ELR (cell line): ENCODE measurements around the gene AKAP7.
A peak's percentile ranks its signal among the peaks of the same experiment; 100 is the strongest.
"Not testable (repeated sequence)": the region's sequence is repeated elsewhere in the genome, so short reads cannot be mapped to it uniquely, and the experiment has no call there.

Experiments
- DNase-seq: peaks from one replicate; pipeline ENCODE4 v3.0.0-alpha.2; 2015; ENCODE audit warnings: low read depth

AKAP7 gene

DNA sequence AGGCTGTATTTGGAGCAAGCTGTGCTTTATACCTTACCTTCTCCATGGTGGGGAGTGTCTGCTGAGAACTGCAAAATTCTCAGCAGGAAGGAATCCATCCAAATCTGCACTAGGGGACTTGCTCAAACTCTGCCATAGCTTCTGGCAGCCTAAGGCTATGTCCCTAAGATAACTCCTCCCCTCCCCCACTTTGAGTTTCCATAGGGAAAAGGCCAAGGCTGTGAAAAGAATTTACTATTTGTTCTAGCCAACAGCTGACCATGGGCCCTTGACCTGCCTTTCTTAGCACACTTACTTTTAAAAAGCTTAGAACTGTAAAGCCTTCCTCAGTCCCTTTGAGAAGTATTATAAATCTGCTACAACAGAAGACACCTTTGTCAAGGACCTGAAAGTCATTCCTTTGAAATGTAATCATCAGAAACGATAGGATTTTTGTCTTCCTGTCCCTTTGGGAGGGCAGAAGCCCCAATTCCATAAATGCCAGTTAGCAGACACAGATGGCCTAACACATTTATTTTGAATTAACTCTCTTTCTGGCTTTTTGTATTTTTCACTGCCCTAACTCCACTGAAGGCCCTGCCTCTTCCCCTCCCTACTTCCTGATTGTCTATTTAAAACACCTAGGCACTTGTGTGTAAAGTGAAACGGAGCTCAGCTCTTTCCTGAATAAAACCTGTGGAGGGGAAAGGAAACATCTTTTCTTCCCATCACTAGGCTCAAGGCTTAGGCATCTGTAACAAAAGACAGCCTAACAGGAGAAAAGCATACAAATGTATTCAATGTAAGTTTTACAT lies 157.1 kb downstream of the AKAP7 start:
- no peak for DNase-seq

DNA sequence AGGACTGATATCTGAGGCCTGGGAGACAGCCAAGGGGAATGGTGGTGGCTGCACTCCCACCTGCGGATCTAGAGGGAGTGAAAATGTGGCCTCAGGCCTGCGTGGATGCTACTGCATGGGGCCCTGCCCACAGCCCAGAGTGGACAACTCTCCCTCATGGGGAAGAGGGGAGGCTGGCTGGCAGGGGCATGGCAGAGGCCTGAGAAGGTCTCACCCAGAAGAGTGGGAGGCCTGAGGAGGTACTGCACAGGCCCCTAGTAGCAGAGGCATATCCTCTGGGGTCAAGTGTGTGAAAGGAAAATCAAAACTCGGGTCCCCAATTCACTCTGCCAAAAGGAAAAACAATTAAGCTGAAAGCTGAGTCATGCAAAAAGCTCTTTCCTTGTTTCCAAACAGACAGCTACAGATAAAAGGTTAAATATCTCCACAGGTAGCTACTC lies 158.2 kb downstream of the AKAP7 start:
- no peak for DNase-seq

DNA sequence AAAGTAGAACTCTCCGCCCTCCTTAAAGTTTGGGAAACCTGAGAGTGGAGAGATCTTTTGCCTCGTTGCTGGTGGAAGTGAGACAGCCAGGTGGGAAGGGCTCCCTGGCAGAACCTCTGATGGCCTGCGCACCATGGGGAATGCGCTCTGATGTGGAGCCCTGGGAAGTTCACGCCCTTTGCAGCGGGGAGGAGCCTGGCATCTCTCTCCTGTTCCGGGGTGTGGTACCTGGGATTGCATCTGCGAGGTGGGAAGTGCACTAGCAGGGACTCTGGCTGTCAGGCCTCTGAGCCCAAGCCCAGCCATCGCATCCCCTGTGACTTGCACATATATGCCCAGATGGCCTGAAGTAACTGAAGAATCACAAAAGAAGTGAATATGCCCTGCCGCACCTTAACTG lies 159.8 kb downstream of the AKAP7 start:
- no peak for DNase-seq

DNA sequence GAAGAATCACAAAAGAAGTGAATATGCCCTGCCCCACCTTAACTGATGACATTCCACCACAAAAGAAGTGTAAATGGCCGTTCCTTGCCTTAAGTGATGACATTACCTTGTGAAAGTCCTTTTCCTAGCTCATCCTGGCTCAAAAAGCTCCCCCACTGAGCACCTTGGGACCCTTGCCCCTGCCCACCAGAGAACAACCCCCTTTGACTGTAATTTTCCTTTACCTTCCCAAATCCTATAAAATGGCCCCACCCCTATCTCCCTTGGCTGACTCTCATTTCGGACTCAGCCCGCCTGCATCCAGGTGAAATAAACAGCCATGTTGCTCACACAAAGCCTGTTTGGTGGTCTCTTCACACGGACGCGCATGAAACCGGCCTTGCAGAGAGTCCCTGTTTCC lies 165.6 kb downstream of the AKAP7 start:
- DNase-seq = not testable (repeated sequence)

DNA sequence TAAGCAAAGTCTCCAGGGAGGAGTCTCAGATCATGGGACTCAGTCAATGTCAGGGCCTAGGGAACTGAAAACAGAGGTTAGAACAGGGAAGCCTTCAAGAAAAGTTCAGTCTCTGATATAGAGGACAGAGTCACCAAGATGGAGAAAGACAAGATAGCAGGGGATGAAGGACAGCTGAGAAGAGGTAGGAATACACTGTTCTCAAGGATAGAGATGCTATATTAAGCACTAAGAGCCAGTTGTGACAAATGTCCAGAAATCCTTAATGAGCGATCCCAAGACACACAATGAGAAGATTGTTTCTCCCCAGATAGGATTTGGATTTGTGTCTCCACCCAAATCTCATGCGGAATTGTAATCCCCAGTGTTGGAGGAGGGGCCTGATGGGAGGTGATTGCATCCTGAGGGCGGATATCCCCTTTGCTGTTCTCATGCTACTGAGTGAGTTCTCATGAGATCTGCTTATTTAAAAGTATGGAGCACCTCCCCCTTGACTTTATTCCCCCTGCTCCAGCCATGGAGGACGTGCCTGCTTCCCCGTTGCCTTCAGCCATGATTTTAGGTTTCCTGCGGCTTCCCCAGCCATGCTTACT lies 168.2 kb downstream of the AKAP7 start:
- no peak for DNase-seq

DNA sequence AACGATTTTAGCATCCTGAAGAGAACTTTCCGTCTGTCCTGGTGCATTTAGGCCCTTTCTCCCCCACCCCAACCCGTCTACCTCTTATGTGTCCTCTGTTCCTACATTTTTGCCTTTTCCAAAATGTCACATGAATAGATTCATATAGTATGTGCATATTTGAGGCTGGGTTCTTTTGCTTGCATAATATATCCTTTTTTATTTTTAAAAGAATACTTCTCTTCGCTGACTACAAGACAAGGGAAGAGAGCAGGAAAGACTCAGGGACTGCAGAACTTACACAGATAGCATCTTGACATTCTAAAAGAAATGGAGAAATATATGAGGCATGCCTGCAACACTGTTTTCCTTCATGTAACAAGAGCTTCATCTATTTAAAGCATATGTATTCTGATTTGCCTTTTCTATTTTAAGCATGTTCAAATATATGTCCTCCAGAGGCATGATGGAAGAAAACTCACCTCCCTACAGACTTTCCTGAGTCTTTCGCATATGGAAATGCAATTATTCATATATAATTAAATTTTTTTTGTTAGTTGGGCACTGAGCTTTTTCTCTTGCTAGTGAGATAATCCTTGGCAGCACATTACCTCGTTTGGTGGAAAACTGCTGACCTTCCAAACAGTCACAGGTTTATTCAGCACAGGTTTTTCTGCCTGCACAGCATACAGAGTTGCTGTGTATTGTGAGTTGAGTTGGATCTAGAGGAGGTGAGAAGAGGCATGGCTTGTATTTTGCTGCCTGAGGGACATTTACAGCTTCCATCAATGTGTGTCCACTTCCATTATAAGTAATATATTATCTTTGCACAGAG lies 170.0 kb downstream of the AKAP7 start:
- DNase-seq = no peak

DNA sequence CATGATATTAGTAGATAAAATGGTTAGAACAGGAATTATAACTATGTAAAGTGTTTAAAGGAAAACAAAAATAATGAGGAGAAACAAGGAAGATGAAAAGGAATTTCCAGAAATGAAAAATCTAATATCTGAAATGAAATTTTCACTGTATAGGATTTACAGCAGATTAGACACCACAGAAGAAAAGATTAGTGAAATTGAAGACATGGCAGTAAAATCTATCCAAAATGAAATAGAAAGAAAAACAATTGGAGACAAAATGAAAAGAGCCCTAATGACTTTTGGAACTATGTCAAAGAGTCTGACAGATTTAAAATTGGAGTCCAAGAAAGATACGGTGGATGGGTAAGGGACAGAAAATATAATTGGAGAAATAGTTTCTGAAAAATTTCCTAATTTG lies 174.2 kb downstream of the AKAP7 start:
- DNase-seq = no peak

DNA sequence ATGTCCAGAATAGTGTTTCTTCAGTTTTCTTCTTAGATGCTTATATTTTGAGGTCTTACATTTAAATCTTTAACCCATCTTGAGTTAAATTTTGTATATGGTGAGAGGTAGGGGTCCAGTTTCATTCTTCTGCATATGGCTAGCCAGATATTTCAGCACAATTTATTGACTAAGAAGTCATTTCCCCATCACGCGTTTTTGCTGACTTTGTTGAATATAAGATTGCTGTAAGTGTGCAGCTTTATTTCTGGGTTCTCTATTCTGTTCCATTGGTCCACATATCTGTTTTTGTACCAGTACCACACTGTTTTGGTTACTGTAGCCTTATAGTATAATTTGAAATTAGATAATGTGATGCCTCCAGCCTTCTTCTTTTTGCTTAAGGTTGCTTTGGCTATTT lies 179.6 kb downstream of the AKAP7 start:
- DNase-seq = no peak

DNA sequence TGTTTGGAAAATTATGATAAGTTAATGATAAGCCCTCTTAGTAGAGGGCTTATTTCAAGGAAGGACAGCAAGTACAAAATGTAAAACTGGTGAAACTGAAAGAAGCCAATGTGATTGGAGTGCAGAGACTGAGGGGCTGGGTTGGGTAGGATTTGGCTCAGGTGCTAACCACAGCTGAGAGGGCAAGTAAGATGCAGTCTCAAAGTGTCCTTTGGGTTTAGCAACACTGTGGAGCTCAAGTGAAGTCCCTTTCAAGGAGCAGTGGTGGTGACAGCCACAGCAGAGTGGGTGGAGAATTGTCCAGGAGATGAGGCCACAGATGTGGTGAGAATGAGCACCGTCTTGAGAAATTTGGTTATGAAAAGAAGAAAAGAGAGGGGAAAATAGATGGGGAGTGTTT lies 181.4 kb downstream of the AKAP7 start:
- no peak for DNase-seq

DNA sequence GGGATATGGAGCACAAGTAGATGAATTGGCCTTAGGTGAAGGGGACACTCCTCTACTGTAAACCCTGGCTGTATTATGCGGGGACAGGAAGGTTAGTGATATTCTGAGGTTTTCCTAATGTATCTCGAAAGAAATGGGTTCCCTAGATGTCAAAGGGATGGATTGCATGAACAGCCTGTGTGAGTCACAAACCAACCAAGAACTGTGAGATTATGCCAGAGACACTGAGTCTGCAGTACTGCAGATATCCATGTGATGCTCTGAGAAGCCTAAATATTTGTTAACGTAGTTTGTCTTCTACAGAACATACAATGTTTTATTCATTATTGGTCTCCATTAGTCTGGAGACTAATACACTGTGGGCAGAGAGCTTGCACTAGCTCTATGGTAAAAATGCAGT lies 182.2 kb downstream of the AKAP7 start:
- peak; percentile 2 for DNase-seq

DNA sequence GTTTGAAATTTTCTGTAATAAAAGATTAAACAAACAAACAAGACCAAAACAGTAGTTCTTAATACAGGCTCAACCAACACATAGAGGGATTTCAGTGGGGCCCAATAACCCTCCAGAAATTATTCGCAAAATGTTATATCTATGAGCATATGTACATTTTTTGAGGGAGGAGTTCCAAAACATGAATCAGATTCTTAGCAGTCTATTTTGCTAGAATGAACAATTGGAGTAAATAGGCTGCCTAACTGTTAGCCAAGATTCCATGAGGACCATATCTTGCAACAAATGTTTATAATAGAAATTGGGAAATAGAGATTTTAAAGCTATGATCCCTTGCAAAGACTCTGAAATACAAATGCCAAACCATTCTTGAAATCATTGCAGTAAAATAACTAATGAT lies 186.3 kb downstream of the AKAP7 start:
- no peak for DNase-seq

DNA sequence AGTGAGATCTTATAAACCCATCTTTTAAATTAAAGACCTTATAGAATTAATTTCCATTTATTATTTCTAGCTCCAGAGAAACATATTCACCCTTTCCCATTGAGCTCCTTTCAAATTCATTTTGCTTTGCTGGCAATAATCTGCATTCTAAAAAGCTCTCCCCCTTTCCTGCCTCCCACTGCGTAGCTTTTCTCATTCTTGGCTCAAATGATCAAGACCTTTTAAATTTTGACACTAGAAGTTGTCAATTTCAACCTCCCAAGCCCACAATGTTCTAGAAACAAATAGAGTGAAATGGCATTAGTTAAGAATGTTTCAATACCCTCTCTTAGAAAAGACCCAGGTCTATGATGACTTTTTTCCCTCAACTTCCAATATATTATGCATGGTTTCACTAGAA lies 186.9 kb downstream of the AKAP7 start:
- no peak for DNase-seq

DNA sequence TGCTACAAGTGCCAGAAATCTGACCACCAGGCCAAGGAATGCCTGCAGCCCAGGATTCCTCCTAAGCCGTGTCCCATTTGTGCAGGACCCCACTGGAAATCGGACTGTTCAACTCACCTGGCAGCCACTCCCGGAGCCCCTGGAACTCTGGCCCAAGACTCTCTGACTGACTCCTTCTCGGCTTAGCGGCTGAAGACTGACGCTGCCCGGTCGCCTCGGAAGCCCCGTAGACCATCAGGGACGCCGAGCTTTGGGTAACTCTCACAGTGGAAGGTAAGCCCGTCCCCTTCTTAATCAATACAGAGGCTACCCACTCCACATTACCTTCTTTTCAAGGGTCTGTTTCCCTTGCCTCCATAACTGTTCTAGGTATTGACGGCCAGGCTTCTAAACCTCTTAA lies 190.4 kb downstream of the AKAP7 start:
- DNase-seq = not testable (repeated sequence)

DNA sequence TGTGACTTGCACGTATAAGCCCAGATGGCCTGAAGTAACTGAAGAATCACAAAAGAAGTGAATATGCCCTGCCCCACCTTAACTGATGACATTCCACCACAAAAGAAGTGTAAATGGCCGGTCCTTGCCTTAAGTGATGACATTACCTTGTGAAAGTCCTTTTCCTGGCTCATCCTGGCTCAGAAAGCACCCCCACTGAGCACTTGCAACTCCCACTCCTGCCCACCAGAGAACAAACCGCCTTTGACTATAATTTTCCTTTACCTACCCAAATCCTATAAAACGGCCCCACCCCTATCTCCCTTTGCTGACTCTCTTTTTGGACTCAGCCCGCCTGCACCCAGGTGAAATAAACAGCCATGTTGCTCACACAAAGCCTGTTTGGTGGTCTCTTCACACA lies 193.5 kb downstream of the AKAP7 start:
- not testable (repeated sequence) for DNase-seq

DNA sequence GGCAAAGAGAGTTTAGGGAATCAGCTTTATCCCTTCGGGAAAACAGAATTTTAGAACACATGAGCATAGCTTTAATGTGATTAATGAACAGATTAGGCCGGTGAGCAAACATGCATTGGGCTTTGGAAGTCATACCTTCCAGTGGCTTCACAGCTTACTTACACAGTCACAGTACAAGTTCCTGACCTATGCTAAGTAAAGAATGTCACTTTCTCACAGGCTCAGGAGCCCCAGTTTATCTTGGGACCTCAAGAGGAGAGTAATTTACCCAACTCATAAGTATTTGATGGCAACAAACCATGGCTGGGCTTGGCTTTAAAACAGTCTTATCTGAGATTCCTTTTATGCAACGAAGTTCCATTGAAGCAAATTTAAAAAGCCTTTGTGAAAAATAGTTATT lies 195.9 kb downstream of the AKAP7 start:
- DNase-seq = no peak

DNA sequence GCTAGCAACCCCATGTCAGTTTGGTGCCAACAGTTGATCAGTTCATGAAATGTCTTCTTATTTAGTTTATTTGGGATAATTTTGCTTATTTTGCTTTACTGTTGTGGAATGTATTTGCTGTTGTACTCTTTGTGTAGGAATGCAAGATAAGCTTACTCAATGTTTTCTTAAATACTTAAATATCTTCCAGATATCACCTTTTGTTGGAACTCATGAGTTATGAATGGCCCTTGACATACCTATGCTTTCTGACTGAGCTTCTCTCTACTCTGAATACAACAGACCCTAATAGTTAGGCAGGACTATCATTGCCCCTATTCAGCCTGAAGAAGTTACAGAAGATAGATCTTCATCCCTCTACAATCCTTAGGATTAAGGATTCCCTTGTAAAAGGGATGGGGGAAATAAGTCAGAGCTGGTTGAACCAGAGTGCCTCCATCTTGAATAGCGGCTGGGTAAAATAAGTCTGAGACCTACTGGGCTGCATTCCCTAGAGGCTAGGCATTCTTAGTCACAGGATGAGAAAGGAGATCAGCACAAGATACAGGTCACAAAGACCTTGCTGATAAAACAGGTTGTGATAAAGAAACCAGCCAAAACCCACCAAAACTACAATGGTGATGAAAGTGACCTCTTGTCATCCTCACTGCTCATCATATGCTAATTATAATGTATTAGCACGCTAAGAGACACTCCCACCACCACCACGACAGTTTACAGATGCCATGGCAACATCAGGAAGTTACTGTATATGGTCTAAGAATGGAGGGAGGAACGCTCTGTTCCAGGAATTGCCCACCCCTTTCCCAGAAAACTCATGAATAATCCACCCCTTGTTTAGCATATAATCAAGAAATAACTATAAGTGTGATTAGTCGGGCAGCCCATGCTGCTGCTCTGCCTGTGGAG lies 196.9 kb downstream of the AKAP7 start:
- no peak for DNase-seq
